Stimulated activated CD8-positive, alpha-beta memory T cell treated with anti-CD3 and anti-CD28 coated beads, Interleukin-12 subunit alpha, Interleukin-12 subunit beta, amount 100 ng/mL, for 24 hours (primary cell): ENCODE results near the gene CALU.

ENCODE experiments used
- DNase-seq: peaks from one replicate; pipeline ENCODE4 v3.0.0-alpha.2; 2020; ENCODE audit errors: extremely low read depth

Gene CALU

GRCh38 chr7:128747327-128748079, 8.3 kb downstream of the CALU start:
- no peak for DNase-seq

DNA sequence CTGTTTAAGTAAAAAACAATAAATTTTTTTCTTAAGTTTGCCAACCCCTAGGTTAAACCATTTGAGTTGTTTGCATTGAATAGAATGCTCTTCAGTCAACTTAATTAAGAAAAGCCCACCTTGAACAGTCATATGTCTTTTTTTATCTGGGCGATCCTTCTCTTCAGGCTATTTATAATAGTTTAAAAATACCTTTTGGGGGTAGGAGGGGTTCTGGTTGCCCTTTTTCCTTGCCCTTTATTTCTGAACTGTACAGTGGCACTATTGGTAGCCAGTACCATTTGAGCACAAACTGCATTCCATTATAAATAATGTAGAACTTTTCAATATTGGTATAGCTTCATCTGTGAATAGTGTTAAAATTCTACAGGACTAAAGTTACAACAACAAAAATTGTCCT, 13.1 kb downstream of the CALU start:
- no peak for DNase-seq

- DNase-seq = no peak
These were observed 16.1 kb downstream of the CALU start for GRCh38 chr7:128755075-128755818.

- DNase-seq = no peak
These were observed 16.8 kb downstream of the CALU start for GRCh38 chr7:128755819-128756476.

DNA sequence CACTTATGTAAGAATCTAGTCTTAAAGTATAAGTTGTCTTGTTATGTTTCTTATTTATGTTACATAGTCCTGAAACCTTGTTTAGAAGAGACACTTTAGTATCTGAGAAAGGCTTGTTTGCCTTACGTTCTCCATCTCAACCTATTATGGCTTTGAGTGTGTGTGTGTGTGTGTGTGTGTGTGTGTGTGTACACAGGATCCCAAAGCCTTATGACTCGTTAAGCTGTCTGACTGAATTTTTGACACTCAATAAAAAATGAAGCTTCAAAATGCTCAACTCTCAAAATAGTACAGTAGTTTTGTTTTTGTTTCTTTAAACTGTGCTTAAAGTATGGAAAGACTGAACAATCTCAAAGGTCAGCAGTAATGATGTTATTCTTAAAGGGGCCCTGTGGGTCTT, 18.0 kb downstream of the CALU start:
- no peak for DNase-seq

DNA sequence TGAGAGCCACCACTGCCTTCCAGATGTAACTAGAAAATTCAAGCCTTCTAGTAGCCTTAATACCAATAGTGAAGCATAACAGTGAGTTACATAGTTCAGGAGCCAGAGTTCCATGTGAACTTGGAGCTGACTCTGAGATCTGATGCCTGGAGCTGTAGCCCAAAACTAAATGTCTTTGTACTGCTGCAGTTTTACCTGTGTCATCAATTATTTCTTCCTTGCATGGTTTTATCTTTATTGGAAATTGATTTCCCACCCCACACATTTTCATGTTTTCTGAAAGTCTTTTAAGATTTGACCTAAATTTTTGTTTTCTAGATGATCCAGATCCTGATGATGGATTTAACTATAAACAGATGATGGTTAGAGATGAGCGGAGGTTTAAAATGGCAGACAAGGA, 19.4 kb downstream of the CALU start:
- DNase-seq = no peak

DNA sequence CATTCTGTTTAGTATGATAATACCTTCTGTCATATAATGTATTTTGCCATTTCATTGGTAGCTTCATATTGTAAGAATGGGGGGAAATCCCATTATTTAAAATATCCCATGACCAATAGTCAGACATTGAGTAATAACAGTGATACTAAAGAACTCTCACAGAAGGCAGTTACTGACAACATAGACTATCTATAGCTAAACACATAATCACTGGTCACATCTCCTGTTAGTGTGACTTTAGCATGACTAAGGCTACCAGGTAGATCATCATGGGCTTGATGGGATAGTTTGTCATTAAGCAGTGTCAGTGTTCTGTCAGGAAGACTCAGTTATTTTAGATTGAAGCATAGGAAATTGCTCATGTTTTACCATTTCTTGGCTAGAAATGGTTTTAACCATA, 20.1 kb downstream of the CALU start:
- no peak for DNase-seq

DNA sequence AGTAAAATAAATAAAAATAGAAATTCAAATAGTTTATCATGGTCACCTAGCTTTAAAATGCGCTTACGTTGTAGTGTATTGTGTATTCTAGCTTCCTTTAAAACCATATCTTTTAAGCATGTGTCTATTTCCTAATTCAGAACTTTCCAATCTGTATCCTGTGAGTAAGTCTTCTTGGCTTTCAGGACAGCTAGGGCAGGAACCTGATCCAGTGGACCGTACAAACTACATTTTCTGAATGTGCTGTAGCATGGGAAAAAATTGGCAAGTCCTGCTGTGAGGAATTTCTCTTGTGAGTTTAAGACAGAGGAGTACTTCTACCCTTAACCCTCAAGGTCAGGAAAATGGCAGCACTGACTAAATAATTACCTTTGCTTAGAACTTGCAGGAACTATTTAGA, 24.4 kb downstream of the CALU start:
- no peak for DNase-seq

DNA sequence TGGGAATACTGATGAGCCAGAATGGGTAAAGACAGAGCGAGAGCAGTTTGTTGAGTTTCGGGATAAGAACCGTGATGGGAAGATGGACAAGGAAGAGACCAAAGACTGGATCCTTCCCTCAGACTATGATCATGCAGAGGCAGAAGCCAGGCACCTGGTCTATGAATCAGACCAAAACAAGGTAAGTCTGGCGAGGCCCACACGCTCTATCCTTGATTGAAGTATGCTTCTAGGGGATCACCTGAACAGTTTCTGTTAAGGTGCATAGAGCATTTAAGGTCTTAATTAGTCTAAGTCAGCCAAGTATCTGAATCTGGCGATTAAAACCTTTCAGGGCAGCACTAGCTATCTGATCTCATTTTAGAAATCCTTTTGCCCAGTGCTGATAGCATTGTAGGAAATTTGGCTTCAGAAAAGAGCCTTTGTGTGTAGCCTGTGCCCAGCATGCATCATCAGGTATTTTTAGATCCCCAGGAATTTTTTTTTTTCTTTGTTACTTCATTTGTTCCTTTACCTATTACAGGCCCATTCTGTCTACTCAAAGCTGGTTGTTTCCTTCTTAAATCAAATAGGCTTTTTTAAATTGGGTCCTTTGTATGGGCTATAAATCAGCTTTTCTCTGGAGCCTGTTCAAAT, 28.4 kb downstream of the CALU start:
- no peak for DNase-seq

DNA sequence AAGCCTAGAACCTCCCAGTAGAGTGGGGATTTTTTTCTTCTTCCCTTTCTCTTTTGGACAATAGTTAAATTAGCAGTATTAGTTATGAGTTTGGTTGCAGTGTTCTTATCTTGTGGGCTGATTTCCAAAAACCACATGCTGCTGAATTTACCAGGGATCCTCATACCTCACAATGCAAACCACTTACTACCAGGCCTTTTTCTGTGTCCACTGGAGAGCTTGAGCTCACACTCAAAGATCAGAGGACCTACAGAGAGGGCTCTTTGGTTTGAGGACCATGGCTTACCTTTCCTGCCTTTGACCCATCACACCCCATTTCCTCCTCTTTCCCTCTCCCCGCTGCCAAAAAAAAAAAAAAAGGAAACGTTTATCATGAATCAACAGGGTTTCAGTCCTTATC, 31.1 kb downstream of the CALU start:
- DNase-seq = no peak

DNA sequence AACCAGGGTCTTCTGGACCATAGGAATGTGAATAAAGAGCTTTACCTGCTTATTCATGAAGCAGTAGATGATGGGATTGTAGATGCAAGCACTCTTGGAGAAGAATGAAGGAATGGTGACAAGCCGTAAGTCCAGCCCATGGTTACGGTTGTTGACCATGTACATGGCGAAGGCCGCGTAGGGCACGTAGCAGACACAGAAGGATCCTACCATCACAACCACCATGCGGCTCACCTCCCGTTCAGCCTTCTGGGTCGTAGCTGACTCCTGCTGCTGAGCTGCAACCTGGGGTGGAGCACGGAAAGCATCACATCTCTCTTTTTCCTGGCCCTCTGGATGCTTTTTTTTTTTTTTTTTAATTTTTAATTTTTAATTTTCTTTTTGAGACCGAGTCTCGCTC, 34.4 kb downstream of the CALU start:
- no peak for DNase-seq

GRCh38 chr7:128774029-128774689, 35.0 kb downstream of the CALU start:
- DNase-seq = no peak

DNA sequence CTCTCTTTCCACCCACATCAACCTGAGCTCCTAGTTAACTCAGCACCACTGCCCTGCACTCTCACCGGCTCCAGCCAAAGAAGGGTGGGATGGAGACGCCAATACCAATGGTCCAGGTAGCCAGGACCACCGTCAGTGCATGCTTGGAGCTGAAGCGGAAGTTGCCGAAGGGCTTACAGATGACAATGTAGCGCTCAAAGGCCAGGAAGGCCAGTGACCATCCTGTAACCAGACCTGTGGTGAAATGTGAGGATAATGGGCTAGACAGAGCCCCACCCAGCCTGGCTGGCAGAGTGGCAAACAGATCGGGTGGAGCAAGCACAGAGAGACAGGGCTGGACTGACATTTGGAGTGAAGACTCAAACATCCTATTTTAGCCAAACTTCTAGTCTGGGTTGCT, 35.8 kb downstream of the CALU start:
- DNase-seq = no peak

- no peak for DNase-seq
These were observed 36.8 kb downstream of the CALU start, which contains the start of gene OPN1SW for GRCh38 chr7:128775744-128776474. Gene OPN1SW, minus strand, starts transcription at chr7:128775794. Its CDS starts 13 bp downstream, at chr7:128775781.

GRCh38 chr7:128777156-128778123, 38.3 kb downstream of the CALU start:
- DNase-seq = no peak

DNA sequence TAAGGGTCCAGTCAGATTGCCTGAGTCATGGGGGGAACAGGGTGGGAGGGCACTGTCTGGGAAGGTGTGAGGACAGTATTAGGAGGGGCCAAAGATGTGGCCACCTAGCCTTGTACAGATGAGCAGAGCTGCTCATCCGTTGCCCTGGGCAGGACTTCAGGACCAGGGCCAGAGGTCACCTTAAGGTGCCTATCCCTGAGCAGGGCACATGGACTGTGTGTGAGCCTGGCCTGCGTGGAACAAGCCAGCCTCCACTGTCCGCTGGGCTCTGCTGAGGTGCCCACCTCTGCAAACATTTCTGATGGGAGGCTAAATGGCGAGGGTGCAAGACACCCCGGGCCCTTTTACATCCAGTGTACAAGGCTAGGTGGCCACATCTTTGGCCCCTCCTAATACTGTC, 39.8 kb downstream of the CALU start:
- DNase-seq = no peak

- no peak for DNase-seq
These were observed 42.0 kb downstream of the CALU start for GRCh38 chr7:128781126-128781525.

GRCh38 chr7:128781851-128782250, 42.7 kb downstream of the CALU start:
- no peak for DNase-seq

DNA sequence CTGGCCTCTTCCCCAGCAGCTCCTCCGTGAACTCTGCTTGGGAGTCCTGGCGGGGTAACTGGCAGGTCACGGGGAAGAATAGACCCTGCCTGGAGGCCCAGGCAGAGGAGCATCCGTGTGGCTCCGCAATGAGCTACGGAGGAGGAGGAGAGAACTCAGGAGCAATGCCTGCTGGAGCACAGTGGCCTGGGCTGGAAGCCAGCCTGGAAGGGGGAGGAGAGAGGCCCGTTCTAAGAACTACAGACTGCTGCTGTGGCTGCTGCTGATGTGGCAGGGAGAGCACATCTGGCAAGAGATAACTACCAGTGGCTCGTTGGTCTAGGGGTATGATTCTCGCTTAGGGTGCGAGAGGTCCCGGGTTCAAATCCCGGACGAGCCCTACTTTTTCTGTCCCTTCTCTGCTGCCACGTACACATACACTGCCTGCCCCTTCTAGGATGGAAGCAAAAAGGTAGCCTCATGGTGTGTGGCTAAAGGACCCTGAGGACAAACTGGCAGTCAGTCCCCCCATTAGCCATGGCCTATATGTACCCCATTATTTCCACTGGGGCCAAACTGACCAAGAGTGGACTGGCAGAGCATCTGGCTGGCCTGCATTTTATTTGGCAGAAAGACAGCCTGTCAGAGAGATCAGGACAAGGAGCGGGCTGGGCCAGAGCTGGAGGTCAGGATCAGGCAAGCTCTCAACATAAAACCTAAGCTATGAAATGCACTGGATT, 44.1 kb downstream of the CALU start:
- no peak for DNase-seq
